HG02884 (cell line): ENCODE measurements around the gene TMED9.
"Not testable (repeated sequence)": the region's sequence is repeated elsewhere in the genome, so short reads cannot be mapped to it uniquely, and the experiment has no call there.

Experiments
- ATAC-seq: cut with Tn5 transposase; IDR thresholded peaks from one replicate; pipeline ENCODE4 v1.9.1; 2021; ENCODE audit warnings: mild to moderate bottlenecking, moderate library complexity; ENCODE audit not compliant: unreplicated experiment

The TMED9 gene

GRCh38 chr5:177605667-177606066 lies 13.7 kb downstream of the TMED9 start:
- no peak for ATAC-seq

DNA sequence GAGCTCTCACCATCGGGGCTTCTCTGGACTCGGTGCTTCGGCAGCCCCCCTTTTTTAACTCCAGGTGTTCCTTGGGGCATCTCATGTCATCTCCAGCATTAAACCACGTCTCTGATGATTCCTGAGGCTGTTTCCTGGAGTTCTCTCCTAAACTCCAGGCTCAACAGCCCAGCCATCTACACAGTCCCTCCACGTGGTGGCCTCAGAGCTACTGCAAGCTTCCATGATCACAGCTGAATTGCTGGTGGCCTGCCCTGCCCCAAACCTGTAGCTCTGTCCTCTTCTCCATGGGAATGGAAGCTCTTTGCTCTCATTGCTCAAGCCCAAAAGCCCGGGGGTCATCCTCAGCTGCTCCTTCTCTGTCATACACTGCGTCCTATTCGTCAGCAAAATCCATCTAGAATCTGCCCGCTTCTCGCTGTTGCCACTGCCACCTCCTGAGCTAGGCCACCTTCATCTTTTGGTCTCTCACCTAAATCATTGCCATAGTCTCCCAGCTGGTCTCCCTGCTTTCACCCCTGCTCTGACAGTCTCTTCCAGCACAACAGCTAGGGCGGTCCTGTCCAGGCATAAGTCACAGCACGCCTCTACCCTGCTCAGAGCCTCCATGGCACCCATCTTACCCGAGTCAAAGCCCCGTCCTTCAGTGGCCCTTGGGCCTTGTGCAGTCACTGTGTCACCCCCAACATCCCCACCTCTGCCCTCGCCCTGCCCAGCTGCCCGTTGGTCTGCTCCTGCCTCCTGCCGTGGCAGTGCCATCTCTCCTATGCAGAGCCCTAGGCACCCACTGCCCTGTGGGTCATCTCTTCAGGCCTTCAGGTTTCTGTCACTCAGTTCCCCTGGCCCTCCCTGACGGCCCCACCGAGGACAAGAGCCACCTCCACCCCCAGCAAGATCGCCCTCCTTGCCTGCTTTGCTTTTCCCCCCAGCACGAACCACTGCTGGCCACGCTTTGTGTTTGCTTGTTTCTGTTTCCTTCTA lies 14.4 kb downstream of the TMED9 start:
- ATAC-seq: no peak

DNA sequence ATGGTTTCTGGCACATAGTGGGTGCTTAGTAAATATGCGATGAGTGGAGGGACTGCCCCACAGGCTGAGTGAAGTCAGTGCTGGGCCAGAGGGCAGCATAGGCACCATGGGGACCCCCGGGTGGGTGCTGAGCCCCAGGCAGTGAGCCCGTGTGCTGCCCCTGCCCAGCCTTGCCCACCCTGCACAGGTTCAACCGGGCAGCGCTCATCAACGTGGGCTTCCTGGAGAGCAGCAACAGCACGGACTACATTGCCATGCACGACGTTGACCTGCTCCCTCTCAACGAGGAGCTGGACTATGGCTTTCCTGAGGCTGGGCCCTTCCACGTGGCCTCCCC lies 15.1 kb downstream of the TMED9 start:
- ATAC-seq: no peak

DNA sequence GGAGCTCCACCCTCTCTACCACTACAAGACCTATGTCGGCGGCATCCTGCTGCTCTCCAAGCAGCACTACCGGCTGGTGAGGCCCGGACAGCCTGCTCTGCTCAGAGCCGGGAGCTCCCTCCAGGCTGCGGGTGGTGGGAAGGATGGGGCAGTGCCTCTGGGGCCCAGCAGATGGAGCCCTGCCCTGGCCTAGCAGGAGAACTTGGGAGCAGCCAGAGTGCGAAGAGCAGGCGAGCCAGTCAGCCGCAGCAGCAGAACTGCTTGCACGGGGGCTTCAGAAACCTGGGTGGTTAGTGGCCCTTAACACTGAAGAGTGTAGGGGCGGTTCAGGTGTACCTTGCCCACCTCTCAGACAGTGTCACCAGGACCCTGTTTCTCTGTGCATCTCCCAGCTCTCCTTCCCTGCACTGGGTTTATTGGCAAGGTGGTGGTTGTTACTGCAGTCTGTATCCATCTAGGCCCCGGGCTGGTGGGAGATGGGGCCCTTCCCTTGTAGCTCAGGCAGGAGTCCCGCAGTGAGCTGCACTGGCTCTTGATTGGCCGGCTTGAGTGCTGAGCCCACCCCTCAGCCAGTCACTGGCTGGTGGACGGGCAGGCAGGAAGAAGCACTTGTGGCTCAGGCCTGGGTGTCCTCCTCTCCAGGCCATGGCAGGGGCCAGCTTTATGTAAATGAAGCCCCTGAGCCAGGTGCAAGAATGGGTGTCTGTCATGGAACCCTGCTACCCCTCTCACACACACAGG lies 15.6 kb downstream of the TMED9 start:
- no peak for ATAC-seq

- no peak for ATAC-seq
Measured at GRCh38 chr5:177608243-177609075, 16.5 kb downstream of the TMED9 start.

DNA sequence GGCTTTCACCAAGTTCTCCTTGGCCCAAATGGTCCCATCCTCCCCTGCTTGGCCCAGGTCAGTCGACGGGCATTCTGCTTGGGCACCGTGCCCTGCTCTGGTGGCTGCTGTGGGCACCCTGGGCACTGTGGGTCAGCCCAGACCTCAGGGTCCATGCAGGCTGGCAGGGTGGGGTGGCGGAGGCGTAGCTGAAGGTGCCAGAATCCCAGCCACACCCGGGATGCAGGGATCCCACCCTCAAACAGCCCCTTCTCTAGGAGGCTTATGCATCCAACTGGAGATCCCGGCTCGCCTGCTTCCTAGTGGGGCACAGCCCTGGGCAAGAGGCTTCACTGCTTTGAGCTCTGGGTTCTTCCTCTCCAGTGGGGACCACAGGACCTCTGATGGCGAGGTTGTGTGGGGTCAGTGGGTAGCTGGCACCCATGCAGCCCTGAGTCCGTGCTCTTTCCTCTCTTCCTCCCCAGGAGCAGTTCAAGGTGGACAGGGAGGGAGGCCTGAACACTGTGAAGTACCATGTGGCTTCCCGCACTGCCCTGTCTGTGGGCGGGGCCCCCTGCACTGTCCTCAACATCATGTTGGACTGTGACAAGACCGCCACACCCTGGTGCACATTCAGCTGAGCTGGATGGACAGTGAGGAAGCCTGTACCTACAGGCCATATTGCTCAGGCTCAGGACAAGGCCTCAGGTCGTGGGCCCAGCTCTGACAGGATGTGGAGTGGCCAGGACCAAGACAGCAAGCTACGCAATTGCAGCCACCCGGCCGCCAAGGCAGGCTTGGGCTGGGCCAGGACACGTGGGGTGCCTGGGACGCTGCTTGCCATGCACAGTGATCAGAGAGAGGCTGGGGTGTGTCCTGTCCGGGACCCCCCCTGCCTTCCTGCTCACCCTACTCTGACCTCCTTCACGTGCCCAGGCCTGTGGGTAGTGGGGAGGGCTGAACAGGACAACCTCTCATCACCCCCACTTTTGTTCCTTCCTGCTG lies 17.4 kb downstream of the TMED9 start:
- no peak for ATAC-seq

- ATAC-seq: no peak
Measured at GRCh38 chr5:177610131-177610769, 18.2 kb downstream of the TMED9 start.

DNA sequence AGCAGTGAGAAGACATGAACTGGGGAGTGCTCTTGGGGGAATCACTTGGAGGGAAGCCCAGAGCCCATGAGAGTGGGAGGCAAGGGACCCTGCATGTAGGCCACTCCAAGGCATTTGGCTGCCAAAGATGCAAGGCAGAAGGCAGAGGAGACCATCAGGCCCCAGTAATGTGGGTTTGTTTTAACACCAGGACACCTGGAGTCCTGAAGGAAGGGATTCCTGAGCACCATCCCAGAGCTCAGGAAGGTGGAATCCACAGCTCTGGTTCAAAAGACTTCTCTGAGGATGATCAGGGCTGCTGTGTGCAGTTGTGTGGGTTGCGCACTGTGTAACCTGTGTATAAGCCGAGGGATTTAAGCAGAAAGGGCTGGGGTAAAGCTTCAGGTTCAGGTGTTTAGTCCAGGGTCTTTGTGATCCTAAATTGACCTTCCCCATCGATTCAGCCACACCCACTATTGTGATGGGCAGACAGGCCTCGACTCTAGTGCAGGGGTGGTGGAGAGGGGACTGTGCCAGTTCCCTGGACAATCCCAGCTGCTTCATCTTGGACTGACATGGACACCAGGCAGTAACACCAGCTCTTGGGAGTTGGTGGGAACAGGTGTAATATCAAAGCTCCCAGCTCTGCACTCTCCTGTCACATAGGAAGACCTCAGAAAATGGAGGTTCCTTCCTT lies 18.9 kb downstream of the TMED9 start:
- no peak for ATAC-seq

- no peak for ATAC-seq
Measured at GRCh38 chr5:177611446-177612214, 19.6 kb downstream of the TMED9 start.

- ATAC-seq: no peak
Measured at GRCh38 chr5:177612215-177612673, 20.2 kb downstream of the TMED9 start.

DNA sequence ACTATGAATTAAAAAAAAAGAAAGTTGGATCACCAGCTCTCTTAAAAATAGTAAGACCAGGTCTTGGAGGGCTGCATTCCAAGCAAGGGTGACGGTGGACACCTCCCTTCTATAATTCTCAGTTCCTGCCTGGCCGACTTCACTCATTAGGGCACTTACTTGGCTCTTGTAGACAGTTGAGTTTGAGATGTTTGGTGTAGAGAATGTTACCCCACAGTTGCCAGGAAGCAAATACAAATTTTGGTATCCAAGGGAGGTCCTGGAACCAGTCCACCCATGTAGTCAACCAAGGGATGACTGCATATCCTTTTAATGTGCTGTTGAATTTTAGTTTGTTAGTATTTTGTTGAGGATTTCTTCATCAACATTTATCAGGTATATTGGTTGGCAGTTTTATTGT lies 28.6 kb downstream of the TMED9 start:
- no peak for ATAC-seq

- ATAC-seq: not testable (repeated sequence)
Measured at GRCh38 chr5:177624172-177624571, 32.2 kb downstream of the TMED9 start.

DNA sequence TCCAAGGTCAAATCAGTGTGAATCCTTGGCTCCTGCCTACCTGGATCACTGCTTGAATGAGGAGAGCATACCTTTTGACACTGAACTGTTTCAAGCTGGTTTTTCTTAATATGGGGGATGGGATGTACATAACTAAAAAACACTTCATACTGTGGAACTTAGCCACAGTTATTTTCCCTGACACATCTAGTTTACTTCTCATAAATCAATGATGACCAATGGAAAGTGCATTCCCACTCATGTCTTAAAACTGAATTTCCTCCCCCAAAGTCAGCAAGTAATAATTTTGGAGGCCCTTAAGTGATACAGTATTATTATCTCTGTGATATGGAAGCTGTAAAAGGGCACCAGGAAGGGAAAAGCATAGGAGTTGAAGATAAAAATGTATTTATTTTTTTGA lies 38.2 kb downstream of the TMED9 start:
- not testable (repeated sequence) for ATAC-seq

DNA sequence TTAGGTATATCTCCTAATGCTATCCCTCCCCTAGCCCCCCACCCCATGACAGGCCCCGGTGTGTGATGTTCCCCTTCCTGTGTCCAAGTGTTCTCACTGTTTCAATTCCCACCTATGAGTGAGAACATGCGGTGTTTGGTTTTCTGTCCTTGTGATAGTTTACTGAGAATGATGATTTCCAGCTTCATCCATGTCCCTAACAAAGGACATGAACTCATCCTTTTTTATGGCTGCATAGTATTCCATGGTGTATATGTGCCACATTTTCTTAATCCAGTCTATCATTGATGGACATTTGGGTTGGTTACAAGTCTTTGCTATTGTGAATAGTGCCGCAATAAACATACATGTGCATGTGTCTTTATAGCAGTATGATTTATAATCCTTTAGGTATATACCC lies 42.9 kb downstream of the TMED9 start:
- not testable (repeated sequence) for ATAC-seq

GRCh38 chr5:177645462-177645861 lies 53.5 kb downstream of the TMED9 start:
- ATAC-seq: not testable (repeated sequence)
